HG02870 (cell line): ENCODE results near the gene PDCD1.
"Not testable (repeated sequence)": the region's sequence is repeated elsewhere in the genome, so short reads cannot be mapped to it uniquely, and the experiment has no call there.

Experiments used
- ATAC-seq: cut with Tn5 transposase; IDR thresholded peaks from one replicate; pipeline ENCODE4 v1.9.1; 2021; ENCODE audit warnings: mild to moderate bottlenecking, moderate library complexity; ENCODE audit not compliant: unreplicated experiment

PDCD1 gene

GRCh38 chr2:241802421-241803318 lies 56.0 kb downstream of the PDCD1 start:
- ATAC-seq, result no peak

DNA sequence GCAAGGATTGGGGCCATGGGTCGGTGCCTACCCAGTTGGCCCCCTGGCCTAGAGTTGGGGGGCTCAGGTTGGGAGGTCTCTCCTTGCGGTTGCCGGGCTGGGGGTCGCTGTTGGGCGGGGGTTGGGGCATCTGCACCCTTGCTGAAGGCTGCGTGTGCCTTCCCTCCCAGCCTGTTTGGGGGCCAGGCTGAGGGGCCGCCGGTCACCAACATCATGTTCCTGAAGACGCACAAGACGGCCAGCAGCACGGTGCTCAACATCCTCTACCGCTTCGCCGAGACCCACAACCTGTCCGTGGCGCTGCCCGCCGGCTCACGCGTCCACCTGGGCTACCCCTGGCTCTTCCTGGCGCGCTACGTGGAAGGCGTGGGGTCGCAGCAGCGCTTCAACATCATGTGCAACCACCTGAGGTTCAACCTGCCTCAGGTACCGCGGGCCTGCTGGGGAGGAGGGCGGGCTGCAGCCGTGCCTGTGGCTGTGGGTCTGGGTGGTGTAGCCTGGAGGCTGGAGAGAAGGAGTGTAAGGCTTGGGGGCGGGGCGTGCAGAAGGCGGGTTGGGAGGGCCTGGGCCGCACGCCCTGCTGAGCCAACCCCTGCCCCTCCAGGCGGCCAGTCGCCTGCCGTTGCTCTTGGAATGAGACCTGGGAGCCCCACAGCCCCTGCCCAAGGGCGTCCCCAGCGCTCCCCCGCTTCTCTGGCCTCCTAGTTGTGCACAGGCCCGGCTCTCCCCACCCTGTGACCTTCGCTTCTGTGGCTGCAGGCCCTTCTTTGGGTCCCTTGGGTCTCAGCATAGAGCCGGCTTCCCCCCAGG lies 56.9 kb downstream of the PDCD1 start:
- ATAC-seq, result no peak

GRCh38 chr2:241800198-241800903 lies 58.3 kb downstream of the PDCD1 start:
- not testable (repeated sequence) for ATAC-seq
